CD4-positive, alpha-beta T cell (primary cell): ENCODE results near the gene AMACR. TPM values are rescaled to one million over a fixed set of nuclear protein-coding genes. Genes with fewer than 3 reads are reported as not detected.

Experiments
- ATAC-seq: fragments of 200-7000 bp; cut with Tn5 transposase; one replicate; pipeline ENCODE4 v1.10.0; 2022; ENCODE audit warnings: mild to moderate bottlenecking; ENCODE audit not compliant: poor library complexity
- CTCF ChIA-PET: fragments of 350-600 bp; sonication (Branson Sonifier 250); formaldehyde crosslinking; loops from one replicate; lab custom pipeline; 2021; ENCODE audit warnings: antibody characterized with exemption, inconsistent platforms; lab: Charles Lee
- POLR2A ChIA-PET: fragments of 350-600 bp; sonication (Branson Sonifier 250); formaldehyde crosslinking; loops from one replicate; lab custom pipeline; 2021; ENCODE audit warnings: antibody characterized with exemption, inconsistent platforms; lab: Charles Lee
- DNase-seq, 14 experiments: peaks; one replicate each; pipeline ENCODE4 v3.0.0-alpha.2; 2013 to 2020; ENCODE audit warnings: mixed read lengths in 2 of 14
- H3K27ac ChIP-seq, 2 donors: one replicate each; pipeline versions ENCODE4 v1.5.1 to v1.7.0; 2013; ENCODE audit warnings: low read length in 2 of 2, low read depth in 1 of 2, mild to moderate bottlenecking in 1 of 2
- H3K27me3 ChIP-seq, 2 experiments: 1 replicate in 1 of 2; 2 replicates in 1 of 2; pipeline versions ENCODE4 v1.6.1 to v1.7.0; 2013; ENCODE audit warnings: low read length in 2 of 2, control low read depth in 1 of 2, mild to moderate bottlenecking in 1 of 2, moderate library complexity in 1 of 2; ENCODE audit not compliant: insufficient read depth in 2 of 2, control insufficient read depth in 1 of 2
- H3K36me3 ChIP-seq: one replicate; pipeline ENCODE4 v1.6.1; 2013; ENCODE audit warnings: low read length, control low read depth; ENCODE audit not compliant: insufficient read depth
- H3K4me1 ChIP-seq: one replicate; pipeline ENCODE4 v1.6.1; 2013; ENCODE audit warnings: low read length, control low read depth; ENCODE audit not compliant: insufficient read depth
- H3K4me3 ChIP-seq: one replicate; pipeline ENCODE4 v1.5.1; 2013; ENCODE audit warnings: mild to moderate bottlenecking, low read length, moderate library complexity
- H3K9me3 ChIP-seq, 2 experiments: 1 replicate in 1 of 2; 2 replicates in 1 of 2; pipeline versions ENCODE4 v1.6.1 to v1.7.0; 2013; ENCODE audit warnings: low read length in 2 of 2, mild to moderate bottlenecking in 2 of 2, control low read depth in 1 of 2, moderate library complexity in 1 of 2; ENCODE audit not compliant: control insufficient read depth in 1 of 2, insufficient read depth in 1 of 2
- H3K27ac Mint-ChIP-seq: one replicate; pipeline ENCODE4 v1.8.0; 2020; ENCODE audit warnings: mixed read lengths
- H3K27me3 Mint-ChIP-seq: one replicate; pipeline ENCODE4 v1.8.0; 2021; ENCODE audit warnings: mixed read lengths
- H3K36me3 Mint-ChIP-seq: one replicate; pipeline ENCODE4 v1.8.0; 2021; ENCODE audit warnings: low read depth, mixed read lengths
- H3K4me1 Mint-ChIP-seq: one replicate; pipeline ENCODE4 v1.8.0; 2021; ENCODE audit warnings: low read depth, mixed read lengths
- H3K4me3 Mint-ChIP-seq: one replicate; pipeline ENCODE4 v1.8.0; 2020; ENCODE audit warnings: mild to moderate bottlenecking, mixed read lengths
- H3K9me3 Mint-ChIP-seq: one replicate; pipeline ENCODE4 v1.8.0; 2020; ENCODE audit warnings: mixed read lengths
- intact Hi-C, 2 experiments: fragments of 100-400 bp; cut with DNase I in 1 of 2; cut with micrococcal nuclease in 1 of 2; formaldehyde crosslinking; loops; one replicate each; pipeline versions ENCODE4 v1.15.1 to v1.9.0; 2023 to 2025; cut with DNase I, micrococcal nuclease
- total RNA-seq, 174 experiments: library from RNA in 2 of 174; stranded (reverse) in 2 of 174; gene quantifications; one replicate each; pipeline ENCODE4 v1.2.3 and lab custom pipeline; 2021 to 2026
- TF ChIP-seq, protein P1 (sequence below): fragments of 200-600 bp; IDR thresholded peaks from one replicate; pipeline ENCODE4 v1.8.0; 2022; ENCODE audit warnings: antibody characterized with exemption, mild to moderate bottlenecking

The AMACR gene
- total RNA-seq, 2 experiments from 2014 or later: 1.3 to 1.4 TPM

DNA sequence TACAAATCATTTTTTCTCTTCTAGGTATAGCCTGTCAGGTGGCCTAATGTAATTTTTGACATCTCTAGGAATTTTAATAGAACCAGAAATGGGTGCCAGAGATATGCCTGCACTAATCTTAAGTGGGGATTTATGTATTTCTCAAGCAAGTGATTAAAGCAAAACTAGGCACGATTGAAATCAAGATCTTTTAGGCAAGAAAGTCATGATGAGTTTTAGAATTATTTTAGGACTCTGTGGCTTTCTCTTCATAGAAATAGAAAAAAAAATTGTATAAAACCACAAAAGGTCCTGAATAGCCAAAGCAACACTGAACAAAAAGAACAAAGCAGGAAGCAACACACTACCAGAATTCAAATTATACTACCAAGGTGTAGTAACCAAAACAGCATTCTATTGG, 952 bp upstream of the AMACR start:
- intact Hi-C loops: loop anchor here (1.0 to 10.0 kb wide), 7 partner anchors 568 to 1837 kb away; partner anchors contain the start of genes BRIX1 (in 1 of the 2), GOLPH3 (in 1 of the 2), RAD1 (in 1 of the 2) and TARS1 (in 1 of the 2)
- no peak for ATAC-seq
- TF ChIP-seq, protein P1, sequence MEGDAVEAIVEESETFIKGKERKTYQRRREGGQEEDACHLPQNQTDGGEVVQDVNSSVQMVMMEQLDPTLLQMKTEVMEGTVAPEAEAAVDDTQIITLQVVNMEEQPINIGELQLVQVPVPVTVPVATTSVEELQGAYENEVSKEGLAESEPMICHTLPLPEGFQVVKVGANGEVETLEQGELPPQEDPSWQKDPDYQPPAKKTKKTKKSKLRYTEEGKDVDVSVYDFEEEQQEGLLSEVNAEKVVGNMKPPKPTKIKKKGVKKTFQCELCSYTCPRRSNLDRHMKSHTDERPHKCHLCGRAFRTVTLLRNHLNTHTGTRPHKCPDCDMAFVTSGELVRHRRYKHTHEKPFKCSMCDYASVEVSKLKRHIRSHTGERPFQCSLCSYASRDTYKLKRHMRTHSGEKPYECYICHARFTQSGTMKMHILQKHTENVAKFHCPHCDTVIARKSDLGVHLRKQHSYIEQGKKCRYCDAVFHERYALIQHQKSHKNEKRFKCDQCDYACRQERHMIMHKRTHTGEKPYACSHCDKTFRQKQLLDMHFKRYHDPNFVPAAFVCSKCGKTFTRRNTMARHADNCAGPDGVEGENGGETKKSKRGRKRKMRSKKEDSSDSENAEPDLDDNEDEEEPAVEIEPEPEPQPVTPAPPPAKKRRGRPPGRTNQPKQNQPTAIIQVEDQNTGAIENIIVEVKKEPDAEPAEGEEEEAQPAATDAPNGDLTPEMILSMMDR: no peak
- Mint-ChIP-seq H3K4me1 (peaks cover 41% of the 10 kb centered on the region), H3K27me3 (no peaks in the 10 kb centered on the region), H3K9me3 (no peaks in the 10 kb centered on the region), H3K36me3 (peaks cover 21% of the 10 kb centered on the region), H3K4me3 (peak overlapping the region; percentile 96), H3K27ac (peak overlapping the region; percentile 95)
- Histone ChIP-seq H3K36me3 (peaks cover 5% of the 10 kb centered on the region), H3K27me3 (no peaks in the 10 kb centered on the region), H3K4me3 (peak overlapping the region; percentile 82), H3K9me3 (no peaks in the 10 kb centered on the region), H3K4me1 (peaks cover 9% of the 10 kb centered on the region), H3K27ac (peak overlapping the region; percentile 79 to 81)
- peak in 2 of 14 experiments; percentile 9 to 17 for DNase-seq
- POLR2A ChIA-PET: interaction anchor here (0.9 to 2.3 kb wide), 7 partner anchors 8 to 921 kb away, joined by 3 to 18 read pairs (median 6); partner anchors contain the start of genes BRIX1, DNAJC21 and RAD1
- CTCF ChIA-PET: no interaction called here

DNA sequence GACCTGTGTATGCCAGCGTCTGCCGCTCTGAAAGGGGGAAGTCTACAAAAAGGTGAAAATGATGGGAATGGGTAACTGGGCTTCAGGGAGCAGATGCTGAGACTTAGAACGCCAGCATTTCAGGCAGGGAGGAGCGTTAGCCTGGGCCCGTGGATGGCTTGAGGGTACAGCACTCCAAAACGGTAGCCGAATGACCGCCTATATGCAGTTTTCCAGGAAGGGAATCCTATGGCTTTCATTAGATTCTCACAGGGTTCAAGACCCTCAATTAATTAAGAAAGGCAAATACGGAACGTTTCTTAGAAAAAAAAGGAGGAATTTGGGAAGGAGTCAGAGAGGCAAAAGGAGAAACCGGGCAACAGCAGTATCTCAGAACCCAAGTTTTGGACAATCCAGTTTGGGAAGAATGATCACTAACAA, 639 bp downstream of the AMACR start:
- peaks cover 37% of the 10 kb centered on the region for H3K36me3 Mint-ChIP-seq
- Histone ChIP-seq H3K27ac (peak overlapping the region; percentile 79 to 81), H3K4me1 (peaks cover 9% of the 10 kb centered on the region), H3K4me3 (peak overlapping the region; percentile 82), H3K36me3 (peaks cover 13% of the 10 kb centered on the region), H3K9me3 (no peaks in the 10 kb centered on the region), H3K27me3 (no peaks in the 10 kb centered on the region)
- H3K9me3 Mint-ChIP-seq: no peaks in the 10 kb centered on the region
- DNase-seq (peak in 4 of 14 experiments; percentile 2 to 29 (median 7)), ATAC-seq (no peak)
- ChIA-PET CTCF (no interaction called here), POLR2A (interaction anchor here (1.3 to 2.3 kb wide), 6 partner anchors 10 to 923 kb away, joined by 3 to 18 read pairs (median 7); partner anchors contain the start of gene DNAJC21)
- peaks cover 41% of the 10 kb centered on the region for H3K4me1 Mint-ChIP-seq
- TF ChIP-seq, protein P1: no peak
- no peaks in the 10 kb centered on the region for H3K27me3 Mint-ChIP-seq
- H3K4me3 Mint-ChIP-seq: peak overlapping the region; percentile 96
- H3K27ac Mint-ChIP-seq: peak overlapping the region; percentile 95
- intact Hi-C loops: loop anchor here (2.0 to 10.0 kb wide), 6 partner anchors 835 to 1835 kb away; partner anchors contain the start of genes BRIX1 (in 1 of the 2), GOLPH3 (in 1 of the 2), RAD1 (in 1 of the 2) and ZFR (in 1 of the 2)

DNA sequence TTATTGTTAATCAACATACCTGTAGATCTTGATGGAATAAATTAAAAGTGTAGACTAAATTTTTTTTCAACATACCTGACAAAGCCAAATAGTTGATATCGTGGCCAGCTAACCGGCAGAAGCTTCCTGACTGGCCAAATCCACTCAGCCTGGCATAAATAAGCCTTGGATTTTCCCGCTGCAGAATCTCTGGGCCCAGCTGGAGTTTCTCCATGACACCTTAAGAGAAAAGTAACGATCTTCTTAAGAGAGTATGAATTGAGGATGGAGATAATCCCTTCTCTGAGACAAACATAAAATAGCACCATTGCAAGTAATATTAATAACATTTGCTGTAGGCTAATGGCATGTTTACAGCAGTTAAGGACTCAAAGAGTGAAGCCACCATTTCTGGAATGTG, 2.2 kb downstream of the AMACR start:
- ChIA-PET POLR2A (interaction anchor here (1.9 kb wide), 1 partner anchor 10 kb away, joined by 4 read pairs; no protein-coding TSS in a partner anchor), CTCF (no interaction called here)
- TF ChIP-seq, protein P1: no peak
- intact Hi-C loops: loop anchor here (2.0 to 10.0 kb wide), 6 partner anchors 837 to 1833 kb away; partner anchors contain the start of genes BRIX1 (in 1 of the 2), GOLPH3 (in 1 of the 2), RAD1 (in 1 of the 2) and ZFR (in 1 of the 2)
- Mint-ChIP-seq H3K27ac (no peak overlapping the region), H3K4me1 (peaks cover 41% of the 10 kb centered on the region), H3K4me3 (peak overlapping the region; percentile 1), H3K9me3 (no peaks in the 10 kb centered on the region), H3K27me3 (no peaks in the 10 kb centered on the region), H3K36me3 (peaks cover 43% of the 10 kb centered on the region)
- H3K4me1 ChIP-seq: peaks cover 9% of the 10 kb centered on the region
- ATAC-seq: no peak
- no peaks in the 10 kb centered on the region for H3K9me3 ChIP-seq
- DNase-seq: no peak
- no peak overlapping the region for H3K4me3 ChIP-seq
- no peaks in the 10 kb centered on the region for H3K27me3 ChIP-seq
- peaks cover 13% of the 10 kb centered on the region for H3K36me3 ChIP-seq
- H3K27ac ChIP-seq: no peak overlapping the region
